ENCODE results near the gene CORO1C. TPM values are rescaled to one million over a fixed set of nuclear protein-coding genes. Genes with fewer than 3 reads are reported as not detected.

The CORO1C gene
- total and polyA plus RNA-seq, 9 of the 15 experiments (the other 6 are each of a cell fraction or from before 2014, with no cell fraction given): 55.2 to 280 (median 150) TPM

- no peak for TF ChIP-seq ZNF407 (IDR thresholded peaks at IDR 0.05; ENCODE audit: low read depth)
- TF ChIP-seq TBL1XR1 (IDR thresholded peaks at IDR 0.05; ENCODE audit: low read length in 2 of 2): peak in 1 of 2 experiments; percentile 59; a peak in 1 of 4 replicates
- TF ChIP-seq ZZZ3 (IDR thresholded peaks at IDR 0.05): no peak
- TF ChIP-seq ZNF146 (CRISPR knock-in tag; IDR thresholded peaks at IDR 0.05; ENCODE audit: unreplicated experiment): no peak
- 0 out of 2 replicates have a peak, but pooled peaks have one; percentile 10 for TF ChIP-seq SMC3 (conservative IDR thresholded peaks at IDR 0.05; ENCODE audit: insufficient read depth, low read depth, low read length)
- TF ChIP-seq, protein P1, sequence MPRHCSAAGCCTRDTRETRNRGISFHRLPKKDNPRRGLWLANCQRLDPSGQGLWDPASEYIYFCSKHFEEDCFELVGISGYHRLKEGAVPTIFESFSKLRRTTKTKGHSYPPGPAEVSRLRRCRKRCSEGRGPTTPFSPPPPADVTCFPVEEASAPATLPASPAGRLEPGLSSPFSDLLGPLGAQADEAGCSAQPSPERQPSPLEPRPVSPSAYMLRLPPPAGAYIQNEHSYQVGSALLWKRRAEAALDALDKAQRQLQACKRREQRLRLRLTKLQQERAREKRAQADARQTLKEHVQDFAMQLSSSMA (CRISPR knock-in tag; IDR thresholded peaks at IDR 0.05): no peak
- no peak for TF ChIP-seq DMBX1 (CRISPR knock-in tag; IDR thresholded peaks at IDR 0.05; ENCODE audit: borderline replicate concordance)
- TF ChIP-seq, protein P2, sequence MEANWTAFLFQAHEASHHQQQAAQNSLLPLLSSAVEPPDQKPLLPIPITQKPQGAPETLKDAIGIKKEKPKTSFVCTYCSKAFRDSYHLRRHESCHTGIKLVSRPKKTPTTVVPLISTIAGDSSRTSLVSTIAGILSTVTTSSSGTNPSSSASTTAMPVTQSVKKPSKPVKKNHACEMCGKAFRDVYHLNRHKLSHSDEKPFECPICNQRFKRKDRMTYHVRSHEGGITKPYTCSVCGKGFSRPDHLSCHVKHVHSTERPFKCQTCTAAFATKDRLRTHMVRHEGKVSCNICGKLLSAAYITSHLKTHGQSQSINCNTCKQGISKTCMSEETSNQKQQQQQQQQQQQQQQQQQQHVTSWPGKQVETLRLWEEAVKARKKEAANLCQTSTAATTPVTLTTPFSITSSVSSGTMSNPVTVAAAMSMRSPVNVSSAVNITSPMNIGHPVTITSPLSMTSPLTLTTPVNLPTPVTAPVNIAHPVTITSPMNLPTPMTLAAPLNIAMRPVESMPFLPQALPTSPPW (CRISPR knock-in tag; IDR thresholded peaks at IDR 0.05): peak; percentile 94
- TF ChIP-seq FIP1L1 (IDR thresholded peaks at IDR 0.05; ENCODE audit: low read depth, low read length, poor library complexity, severe bottlenecking): peak; percentile 20
- no peak for TF ChIP-seq PURB (CRISPR knock-in tag; IDR thresholded peaks at IDR 0.05; ENCODE audit: low read depth)
- TF ChIP-seq MNT (conservative IDR thresholded peaks at IDR 0.05): peak; percentile 85 to 90
- TF ChIP-seq, protein P3, sequence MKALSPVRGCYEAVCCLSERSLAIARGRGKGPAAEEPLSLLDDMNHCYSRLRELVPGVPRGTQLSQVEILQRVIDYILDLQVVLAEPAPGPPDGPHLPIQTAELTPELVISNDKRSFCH (CRISPR knock-in tag; IDR thresholded peaks at IDR 0.05): no peak
- TF ChIP-seq, protein P3 (tag; IDR thresholded peaks at IDR 0.05): peak; percentile 68; the same call in 1 of the 2 replicates
- TF ChIP-seq ZNF174 (CRISPR knock-in tag; IDR thresholded peaks at IDR 0.05): no peak
- TF ChIP-seq POLR2A (conservative IDR thresholded peaks at IDR 0.05): peak; percentile 78
These were observed at the start of gene CORO1C (continued) for GRCh38 chr12:108731105-108731865.
